Ishikawa (cell line): ENCODE results near the gene CARNS1.

ENCODE experiments used
- CEBPB ChIP-seq: IDR thresholded peaks from 2 replicates; pipeline ENCODE4 v1.6.1; 2012
- CREB1 ChIP-seq: IDR thresholded peaks from 2 replicates; pipeline ENCODE4 v1.6.1; 2012; ENCODE audit warnings: low read depth
- EGR1 ChIP-seq: IDR thresholded peaks from 2 replicates; pipeline ENCODE4 v1.6.1; 2012
- EP300 ChIP-seq: IDR thresholded peaks from 2 replicates; pipeline ENCODE4 v1.6.1; 2012; ENCODE audit warnings: borderline replicate concordance
- FOXM1 ChIP-seq: IDR thresholded peaks from 2 replicates; pipeline ENCODE4 v1.6.1; 2012; ENCODE audit warnings: low read depth, borderline replicate concordance
- MAX ChIP-seq: IDR thresholded peaks from 2 replicates; pipeline ENCODE4 v1.6.1; 2012
- NFIC ChIP-seq: IDR thresholded peaks from 2 replicates; pipeline ENCODE4 v1.6.1; 2012
- RAD21 ChIP-seq: IDR thresholded peaks from 2 replicates; pipeline ENCODE4 v1.6.1; 2012; ENCODE audit warnings: low read depth
- REST ChIP-seq: IDR thresholded peaks from 2 replicates; pipeline ENCODE4 v1.6.1; 2012; ENCODE audit warnings: low read depth, mild to moderate bottlenecking
- TAF1 ChIP-seq: IDR thresholded peaks from 2 replicates; pipeline ENCODE4 v1.6.1; 2012; ENCODE audit warnings: low read depth, mild to moderate bottlenecking
- TCF12 ChIP-seq: IDR thresholded peaks from 2 replicates; pipeline ENCODE4 v1.6.1; 2012; ENCODE audit warnings: low read depth
- TEAD4 ChIP-seq: IDR thresholded peaks from 2 replicates; pipeline ENCODE4 v1.6.1; 2012
- USF1 ChIP-seq: IDR thresholded peaks from 2 replicates; pipeline ENCODE4 v1.6.1; 2012
- YY1 ChIP-seq: IDR thresholded peaks from 2 replicates; pipeline ENCODE4 v1.6.1; 2012; ENCODE audit warnings: low read depth
- ZBTB7A ChIP-seq: IDR thresholded peaks from 2 replicates; pipeline ENCODE4 v1.6.1; 2012; ENCODE audit warnings: low read depth

Gene CARNS1

GRCh38 chr11:67439321-67440228, 24.1 kb downstream of the CARNS1 start:
- TF ChIP-seq RAD21 = peak; percentile 19; the same call in 1 of the 2 replicates
- TF ChIP-seq TEAD4 = no peak
- TF ChIP-seq NFIC = peak; percentile 46; the same call in 1 of the 2 replicates
- TF ChIP-seq REST = no peak
- no peak for TF ChIP-seq FOXM1
- TF ChIP-seq EP300 = no peak
- TF ChIP-seq EGR1 = no peak
- no peak for TF ChIP-seq YY1
- TF ChIP-seq CREB1 = no peak
- no peak for TF ChIP-seq TCF12
- no peak for TF ChIP-seq CEBPB

GRCh38 chr11:67440229-67441097, 25.0 kb downstream of the CARNS1 start:
- TF ChIP-seq EGR1 = no peak
- TF ChIP-seq EP300 = no peak
- no peak for TF ChIP-seq CREB1
- TF ChIP-seq REST = no peak
- TF ChIP-seq TEAD4 = no peak
- no peak for TF ChIP-seq NFIC
- TF ChIP-seq MAX = no peak
- TF ChIP-seq USF1 = no peak

- TF ChIP-seq FOXM1 (no peak), TEAD4 (no peak), CEBPB (no peak), NFIC (no peak), EGR1 (no peak), RAD21 (no peak), CREB1 (no peak)
These were observed 25.7 kb downstream of the CARNS1 start for GRCh38 chr11:67441098-67441563.

GRCh38 chr11:67441731-67442351, 26.4 kb downstream of the CARNS1 start:
- TF ChIP-seq REST (no peak), TCF12 (no peak), NFIC (no peak), TAF1 (no peak), TEAD4 (no peak), YY1 (no peak), EGR1 (no peak), EP300 (no peak), USF1 (no peak), CREB1 (no peak), RAD21 (no peak), CEBPB (no peak), ZBTB7A (no peak), FOXM1 (no peak), MAX (no peak)
